GM18868 (cell line): ENCODE data around the gene GMFB.
A peak's percentile ranks its signal among the peaks of the same experiment; 100 is the strongest.
"Not testable (repeated sequence)": the region's sequence is repeated elsewhere in the genome, so short reads cannot be mapped to it uniquely, and the experiment has no call there.

Experiments
- ATAC-seq: cut with Tn5 transposase; IDR thresholded peaks from one replicate; pipeline ENCODE4 v1.9.1; 2021; ENCODE audit warnings: mild to moderate bottlenecking, moderate library complexity; ENCODE audit not compliant: unreplicated experiment

Gene GMFB

GRCh38 chr14:54462048-54462447 is 26.7 kb downstream of the GMFB start:
- no peak for ATAC-seq

GRCh38 chr14:54459106-54459505 is 29.7 kb downstream of the GMFB start:
- ATAC-seq, result no peak

- not testable (repeated sequence) for ATAC-seq
Measured at GRCh38 chr14:54458536-54458935, 30.2 kb downstream of the GMFB start.

- ATAC-seq, result no peak
Measured at GRCh38 chr14:54457609-54457996, 31.2 kb downstream of the GMFB start.

GRCh38 chr14:54456820-54457608 is 31.8 kb downstream of the GMFB start:
- not testable (repeated sequence) for ATAC-seq

- ATAC-seq, result no peak
Measured at GRCh38 chr14:54455363-54455762, 33.4 kb downstream of the GMFB start.

- ATAC-seq, result not testable (repeated sequence)
Measured at GRCh38 chr14:54453990-54454389, 34.8 kb downstream of the GMFB start.

- no peak for ATAC-seq
Measured at GRCh38 chr14:54453252-54453651, 35.5 kb downstream of the GMFB start.

- no peak for ATAC-seq
Measured at GRCh38 chr14:54451961-54452360, 36.8 kb downstream of the GMFB start.

GRCh38 chr14:54451121-54451601 is 37.6 kb downstream of the GMFB start:
- no peak for ATAC-seq

GRCh38 chr14:54450535-54450934 is 38.2 kb downstream of the GMFB start:
- no peak for ATAC-seq

GRCh38 chr14:54447231-54447692 is 41.5 kb downstream of the GMFB start:
- no peak for ATAC-seq

- no peak for ATAC-seq
Measured at GRCh38 chr14:54446161-54446693, 42.6 kb downstream of the GMFB start.

- ATAC-seq, result no peak
Measured at GRCh38 chr14:54444681-54445080, 44.1 kb downstream of the GMFB start.

- ATAC-seq, result no peak
Measured at GRCh38 chr14:54443981-54444380, 44.8 kb downstream of the GMFB start.

- ATAC-seq, result not testable (repeated sequence)
Measured at GRCh38 chr14:54442961-54443360, 45.8 kb downstream of the GMFB start.

- ATAC-seq, result peak; percentile 93
Measured at GRCh38 chr14:54440873-54441868, 47.6 kb downstream of the GMFB start, which contains the start of gene CNIH1. TSS of gene CNIH1 (minus strand) at chr14:54441374. CDS start at chr14:54441327, 47 bp downstream.

GRCh38 chr14:54440476-54440872 is 48.3 kb downstream of the GMFB start:
- no peak for ATAC-seq

GRCh38 chr14:54440037-54440436 is 48.7 kb downstream of the GMFB start:
- ATAC-seq, result no peak

- no peak for ATAC-seq
Measured at GRCh38 chr14:54438703-54439102, 50.1 kb downstream of the GMFB start.

- not testable (repeated sequence) for ATAC-seq
Measured at GRCh38 chr14:54437954-54438353, 50.8 kb downstream of the GMFB start.
